Heart left ventricle (tissue), 16 donors: ENCODE data around the gene PLXNB3. TPM values are rescaled to one million over a fixed set of nuclear protein-coding genes. Genes with fewer than 3 reads are reported as not detected.
A peak's percentile ranks its signal among the peaks of the same experiment; 100 is the strongest.

ENCODE experiments used
- ATAC-seq, 4 donors: fragments of 200-7000 bp; cut with Tn5 transposase; one replicate each; pipeline ENCODE4 v1.9.1; 2020 to 2022; ENCODE audit warnings: moderate library complexity in 4 of 4, mild to moderate bottlenecking in 3 of 4, moderate number of reproducible peaks in 1 of 4
- DNase-seq, 5 donors: peaks; one replicate each; pipeline ENCODE4 v3.0.0-alpha.2; 2020
- H3K27ac ChIP-seq, 12 donors: fragments of 200-600 bp; sonication (generic) in 4 of 12; one replicate each; pipeline versions ENCODE4 v1.5.0 to v1.8.0; 2016 to 2022; ENCODE audit warnings: mild to moderate bottlenecking in 2 of 12
- H3K27me3 ChIP-seq, 9 donors: fragments of 200-600 bp; sonication (generic) in 2 of 9; one replicate each; pipeline versions ENCODE4 v1.5.1 to v1.8.0; 2016 to 2022; ENCODE audit warnings: mild to moderate bottlenecking in 3 of 9
- H3K36me3 ChIP-seq, 9 donors: fragments of 200-600 bp; sonication (generic) in 2 of 9; one replicate each; pipeline versions ENCODE4 v1.5.0 to v1.8.0; 2018 to 2022; ENCODE audit warnings: mild to moderate bottlenecking in 2 of 9
- H3K4me1 ChIP-seq, 12 donors: fragments of 200-600 bp; sonication (generic) in 4 of 12; one replicate each; pipeline versions ENCODE4 v1.5.0 to v1.8.0; 2016 to 2022; ENCODE audit warnings: mild to moderate bottlenecking in 3 of 12
- H3K4me3 ChIP-seq, 12 donors: fragments of 200-600 bp; sonication (generic) in 4 of 12; one replicate each; pipeline versions ENCODE4 v1.5.0 to v1.8.0; 2017 to 2022; ENCODE audit warnings: mild to moderate bottlenecking in 9 of 12, moderate library complexity in 4 of 12
- H3K9me3 ChIP-seq, 12 donors: fragments of 200-600 bp; sonication (generic) in 4 of 12; one replicate each; pipeline versions ENCODE4 v1.5.0 to v1.8.0; 2016 to 2022; ENCODE audit warnings: mild to moderate bottlenecking in 1 of 12
- CTCF ChIP-seq, 12 donors: fragments of 200-600 bp; sonication (generic) in 4 of 12; IDR thresholded peaks; one replicate each; pipeline versions ENCODE4 v1.5.0 to v1.8.0; 2018 to 2022; ENCODE audit warnings: antibody characterized with exemption in 12 of 12, mild to moderate bottlenecking in 5 of 12
- POLR2A ChIP-seq, 2 donors: fragments of 450-650 bp; IDR thresholded peaks; one replicate each; pipeline ENCODE4 v1.6.1; 2017; ENCODE audit warnings: antibody characterized with exemption in 2 of 2, mild to moderate bottlenecking in 2 of 2, moderate library complexity in 2 of 2
- WGBS, 4 donors: extraction: QIAGEN DNeasy Blood & Tissue Kit in 2 of 4; methylation state at CpG; one replicate each; pipeline versions ENCODE4 v1.1.5 to v1.1.7; 2013 to 2018; 5-methylcytosine and 5-hydroxymethylcytosine counted together
- intact Hi-C, 10 donors: fragments of 100-400 bp; cut with DNase I; formaldehyde crosslinking; loops; one replicate each; pipeline versions ENCODE4 v1.11.1 to v1.14.2; 2022
- polyA plus RNA-seq, 2 donors: library from polyadenylated mRNA; stranded (reverse); fragments of 200-250 nt; gene quantifications; one replicate each; pipeline ENCODE4 v1.2.3, GENCODE V29; 2013
- total RNA-seq, 9 donors: library from RNA; depleted of rRNA in 2 of 9; stranded (reverse); fragments of >200 nt in 2 of 9; fragmentation: NEBNext Ultra II Directional in 3 of 9; extraction: Animal tissue kit (Norgen Biotek cat#: 25700) in 3 of 9; gene quantifications; one replicate each; pipeline versions ENCODE4 v1.1.0 to v1.2.4, GENCODE V29; 2016 to 2023
- donor health status: ischemic (EF 13 %, LVEDD 7.1; RV severe dilation, severe dysfunction).
- donor health status: healthy with polysubstance abuse.
- donor health status: DM: no; HTN: yes; CAD: no.
- donor health status: DM: no; HTN: no; CAD: no.
- donor health status: ischemic (EF 25% LVEDD 6.9; RV normal size, moderate dysfunction).
- donor health status: ischemic (EF 25% LVEDD 5.7; RV mildly dilated, moderate dysfunction).
- donor health status: healthy.
- donor health status: DM: yes; HTN: yes; CAD: no.
- donor health status: ischemic (EF 35%, LVEDD 5.7; RV mildly dilated, moderate dysfunction).
- donor health status: nonischemic (EF 11% LVEDD 7.7; RV severe dilation, severe dysfunction).
- donor health status: DM: yes; HTN: yes; CAD: no.
- donor health status: PGD.
- donor health status: ischemic (EF 29% LVEDD 5.4; RV normal size, mild dysfunction).
- donor health status: nonischemic (EF 23%, LVEDD 6.1; RV moderate dilation, normal function).

The PLXNB3 gene
- total and polyA plus RNA-seq, 11 donors, result 0.51 to 8.6 (median 2.8) TPM

- TF ChIP-seq POLR2A (IDR thresholded peaks at IDR 0.05) (no peak), CTCF (IDR thresholded peaks at IDR 0.05) (no peak)
- WGBS, 4 donors, result 91 to 96% (median 95%) methylated on average over 11 to 23 of the region's 23 CpGs
- Histone ChIP-seq H3K4me1 (no peaks in the 10 kb centered on the region), H3K27ac (no peak overlapping the region), H3K9me3 (no peaks in the 10 kb centered on the region), H3K36me3 (no peaks in the 10 kb centered on the region), H3K27me3 (peaks cover 0 to 8% (median 0%) of the 10 kb centered on the region in 9 donors), H3K4me3 (no peak overlapping the region)
- intact Hi-C loops, result no loop called here
- DNase-seq (peak in 2 of 5 donors; percentile 17 to 21), ATAC-seq (no peak)
Observed at GRCh38 chrX:153773218-153773611, 9.2 kb downstream of the PLXNB3 start.

- H3K4me3 ChIP-seq, result no peak overlapping the region
- peaks cover 0 to 8% (median 0%) of the 10 kb centered on the region in 9 donors for H3K27me3 ChIP-seq
- DNase-seq, result peak in 3 of 5 donors; percentile 3 to 20 (median 16)
- no peaks in the 10 kb centered on the region for H3K9me3 ChIP-seq
- intact Hi-C loops, result no loop called here
- H3K27ac ChIP-seq, result no peak overlapping the region
- no peak for ATAC-seq
- H3K36me3 ChIP-seq, result no peaks in the 10 kb centered on the region
- no peak for TF ChIP-seq CTCF (IDR thresholded peaks at IDR 0.05)
- H3K4me1 ChIP-seq, result no peaks in the 10 kb centered on the region
- 90 to 96% (median 94%) methylated on average over 26 to 48 of the region's 48 CpGs for WGBS, 4 donors
Observed at GRCh38 chrX:153773741-153774575, 9.9 kb downstream of the PLXNB3 start.

- 91 to 96% (median 93%) methylated on average over 21 to 37 of the region's 37 CpGs for whole genome bisulfite sequencing, 4 donors
- Histone ChIP-seq H3K27ac (no peak overlapping the region), H3K36me3 (no peaks in the 10 kb centered on the region), H3K27me3 (peaks cover 0 to 8% (median 0%) of the 10 kb centered on the region in 9 donors), H3K4me3 (no peak overlapping the region), H3K4me1 (no peaks in the 10 kb centered on the region), H3K9me3 (no peaks in the 10 kb centered on the region)
- no peak for TF ChIP-seq POLR2A (IDR thresholded peaks at IDR 0.05)
- no peak for TF ChIP-seq CTCF (IDR thresholded peaks at IDR 0.05)
- ATAC-seq (no peak), DNase-seq (peak in 2 of 5 donors; percentile 19 to 20)
- intact Hi-C loops, result no loop called here
Observed at GRCh38 chrX:153774576-153775292, 10.7 kb downstream of the PLXNB3 start.
